CD4-positive, alpha-beta T cell treated with Interleukin-10 for 1 hour (primary cell): Measurements from ENCODE around the gene PRDM11.
"Not testable (repeated sequence)": the region's sequence is repeated elsewhere in the genome, so short reads cannot be mapped to it uniquely, and the experiment has no call there.

Experiments used
- DNase-seq: peaks from one replicate; pipeline ENCODE4 v3.0.0-alpha.2; 2020

PRDM11 gene

DNA sequence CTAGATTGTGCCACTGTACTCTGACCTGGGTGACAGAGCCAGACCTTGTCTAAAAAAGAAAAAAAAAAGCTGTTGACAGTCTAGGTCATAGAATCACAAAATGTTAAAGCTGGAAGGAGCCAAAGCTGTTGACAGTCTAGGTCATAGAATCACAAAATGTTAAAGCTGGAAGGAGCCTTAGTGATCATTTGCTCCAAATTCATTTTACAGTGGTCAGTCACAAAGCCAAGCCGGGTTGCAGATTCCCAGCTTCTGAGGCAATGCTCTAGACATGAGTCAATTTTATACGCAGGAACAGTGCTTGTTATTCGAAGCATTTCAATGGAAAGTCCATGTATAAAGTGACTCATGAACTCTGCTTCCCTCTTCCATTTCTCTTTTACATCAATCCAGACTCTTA, 92.3 kb downstream of the PRDM11 start:
- DNase-seq, result no peak

DNA sequence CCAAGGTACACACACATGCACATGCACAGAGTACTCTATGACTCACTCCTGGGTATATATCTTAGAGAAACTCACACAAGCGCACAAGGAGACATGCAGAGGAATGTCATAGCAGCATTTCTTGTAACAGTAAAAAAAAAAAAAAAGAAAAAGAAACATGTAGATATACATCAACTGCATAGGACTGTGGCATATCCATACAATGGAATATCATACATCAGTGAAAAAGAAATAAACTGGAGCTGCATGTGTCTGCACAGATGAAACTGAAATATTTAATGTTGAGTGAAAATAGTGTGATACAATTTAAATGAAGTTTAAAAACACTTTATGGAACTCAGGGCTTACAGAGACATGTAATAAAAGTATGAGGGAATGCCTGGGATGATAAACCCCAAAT, 93.3 kb downstream of the PRDM11 start:
- no peak for DNase-seq

DNA sequence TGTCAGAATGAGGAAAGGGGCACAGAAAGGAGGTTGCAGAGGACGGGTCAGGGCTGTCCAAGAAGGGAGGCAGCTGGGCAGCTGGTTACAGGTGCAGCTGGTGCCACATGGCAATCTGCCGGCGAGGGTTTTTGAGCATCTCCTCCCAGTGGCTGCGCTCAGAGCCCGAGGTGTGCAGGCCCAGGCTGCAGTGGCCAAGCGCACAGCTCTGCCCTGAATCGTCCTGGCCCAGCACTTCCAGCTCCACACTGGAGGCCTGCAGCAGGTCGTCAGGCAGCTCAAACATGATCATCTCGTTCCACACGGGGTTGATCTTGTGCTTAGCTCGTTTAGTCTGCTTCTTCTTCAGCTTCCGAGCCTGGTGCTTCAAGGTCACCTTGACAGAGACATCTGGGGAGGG, 97.5 kb downstream of the PRDM11 start:
- DNase-seq, result no peak

DNA sequence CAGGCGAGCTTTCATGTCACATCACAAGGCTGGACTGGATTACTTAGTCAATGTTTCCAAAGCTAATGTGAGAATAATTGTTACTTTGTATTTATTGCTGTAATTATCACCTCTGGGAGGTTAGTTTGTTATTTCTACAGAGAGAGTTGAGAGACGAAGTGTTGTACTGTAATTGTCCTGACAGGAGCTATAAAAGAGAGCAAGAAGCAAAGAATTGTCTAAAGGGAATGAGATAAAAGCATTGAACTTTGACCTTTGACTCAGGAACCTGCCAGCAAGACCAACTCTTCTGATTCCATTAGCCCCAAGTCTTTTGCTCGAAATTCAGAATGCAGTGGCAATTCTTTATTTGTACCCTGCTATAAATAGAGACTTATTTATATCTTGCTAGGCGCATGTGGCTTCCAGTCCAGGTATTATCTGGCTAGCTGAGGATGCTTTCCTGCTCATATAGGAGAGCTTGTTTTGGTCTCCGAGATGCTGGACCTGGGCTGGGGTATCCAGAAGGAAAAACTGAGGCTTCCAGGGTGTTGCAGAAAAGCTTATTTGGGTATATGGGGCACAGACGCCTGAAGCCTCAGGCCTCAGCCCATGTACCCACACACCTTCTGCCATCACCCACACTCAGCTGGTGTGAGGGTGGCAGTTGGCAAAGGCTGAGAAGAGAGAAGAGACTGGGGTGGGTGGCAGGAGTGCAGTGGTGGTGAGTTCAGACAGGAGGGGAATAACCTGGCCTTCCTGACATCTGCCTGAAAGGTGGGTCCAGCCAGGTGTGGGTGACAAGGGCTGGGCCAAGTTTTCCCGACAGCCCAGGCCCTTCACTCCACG, 99.0 kb downstream of the PRDM11 start:
- DNase-seq, result no peak

DNA sequence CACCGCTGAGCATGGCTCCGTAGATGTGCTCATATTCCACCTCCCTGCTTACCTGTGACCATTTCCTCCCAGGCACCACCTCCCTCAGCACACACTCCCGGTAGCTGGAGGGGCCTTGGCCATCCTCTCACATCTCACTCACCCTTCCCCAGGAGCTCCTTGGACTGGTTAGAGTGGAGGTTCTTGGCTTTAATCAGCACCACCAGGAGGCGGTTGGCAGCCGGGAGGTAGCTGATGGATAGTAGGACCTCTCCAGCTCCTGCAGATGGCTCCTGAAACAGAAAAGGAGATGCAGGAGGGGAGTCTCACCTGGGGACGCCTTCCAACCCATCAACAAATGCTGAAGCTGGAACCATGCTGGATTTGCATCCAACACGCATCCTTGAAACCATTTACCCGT, 99.8 kb downstream of the PRDM11 start:
- no peak for DNase-seq

DNA sequence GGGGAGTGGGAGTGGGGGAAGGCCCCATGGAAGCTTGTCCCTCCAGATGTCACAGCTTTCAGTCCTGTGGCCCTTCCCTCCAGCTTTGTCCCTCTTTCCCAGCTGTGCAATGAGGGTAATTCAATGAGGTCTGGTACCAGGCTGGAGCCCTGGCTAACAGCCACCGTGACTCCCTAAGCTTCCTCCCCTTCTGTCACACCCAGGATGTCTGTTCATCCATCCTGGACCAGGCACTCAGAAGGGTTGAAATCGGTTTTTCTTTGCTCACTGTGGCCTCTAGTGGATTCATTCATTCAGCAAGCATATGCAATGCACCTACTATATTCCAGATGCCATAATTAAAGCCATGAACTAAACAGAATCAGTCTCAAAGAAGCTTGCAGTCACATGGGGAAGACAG, 101.0 kb downstream of the PRDM11 start:
- DNase-seq, result no peak

DNA sequence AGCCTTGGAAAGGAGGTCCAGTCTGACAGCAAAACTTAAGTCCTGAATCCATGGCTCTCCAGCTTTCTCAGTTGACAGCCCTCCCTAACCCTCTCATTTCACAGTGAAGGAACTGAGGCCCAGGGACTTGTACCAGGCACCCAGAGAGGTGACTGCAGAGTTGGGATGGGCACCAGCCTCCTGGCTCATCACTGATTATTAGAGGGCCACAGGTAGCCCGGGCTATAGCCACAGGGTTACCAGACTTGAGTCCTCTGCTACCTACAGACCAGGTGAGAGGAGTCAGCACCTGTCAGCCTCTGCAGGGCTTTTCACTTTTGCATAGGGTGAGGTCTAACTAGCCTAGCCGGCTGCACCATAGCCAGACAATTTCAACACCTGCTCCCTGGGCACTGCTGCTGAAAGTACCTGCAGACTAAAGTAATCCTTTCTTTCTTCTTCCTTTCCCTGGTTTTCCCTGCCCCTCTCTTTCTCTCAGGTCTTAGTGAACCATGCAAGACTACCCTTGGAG, 102.1 kb downstream of the PRDM11 start:
- no peak for DNase-seq

DNA sequence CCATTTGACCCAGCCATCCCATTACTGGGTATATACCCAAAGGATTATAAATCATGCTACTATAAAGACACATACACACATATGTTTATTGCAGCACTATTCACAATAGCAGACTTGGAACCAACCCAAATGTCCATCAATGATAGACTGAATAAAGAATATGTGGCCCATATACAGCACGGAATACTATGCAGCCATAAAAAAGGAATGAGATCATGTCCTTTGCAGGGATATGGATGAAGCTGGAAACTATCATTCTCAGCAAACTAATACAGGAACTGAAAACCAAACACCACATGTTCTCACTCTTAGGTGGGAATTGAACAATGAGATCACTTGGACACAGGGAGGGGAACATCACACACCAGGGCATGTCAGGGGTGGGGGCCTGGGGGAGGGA, 102.9 kb downstream of the PRDM11 start:
- DNase-seq, result not testable (repeated sequence)

DNA sequence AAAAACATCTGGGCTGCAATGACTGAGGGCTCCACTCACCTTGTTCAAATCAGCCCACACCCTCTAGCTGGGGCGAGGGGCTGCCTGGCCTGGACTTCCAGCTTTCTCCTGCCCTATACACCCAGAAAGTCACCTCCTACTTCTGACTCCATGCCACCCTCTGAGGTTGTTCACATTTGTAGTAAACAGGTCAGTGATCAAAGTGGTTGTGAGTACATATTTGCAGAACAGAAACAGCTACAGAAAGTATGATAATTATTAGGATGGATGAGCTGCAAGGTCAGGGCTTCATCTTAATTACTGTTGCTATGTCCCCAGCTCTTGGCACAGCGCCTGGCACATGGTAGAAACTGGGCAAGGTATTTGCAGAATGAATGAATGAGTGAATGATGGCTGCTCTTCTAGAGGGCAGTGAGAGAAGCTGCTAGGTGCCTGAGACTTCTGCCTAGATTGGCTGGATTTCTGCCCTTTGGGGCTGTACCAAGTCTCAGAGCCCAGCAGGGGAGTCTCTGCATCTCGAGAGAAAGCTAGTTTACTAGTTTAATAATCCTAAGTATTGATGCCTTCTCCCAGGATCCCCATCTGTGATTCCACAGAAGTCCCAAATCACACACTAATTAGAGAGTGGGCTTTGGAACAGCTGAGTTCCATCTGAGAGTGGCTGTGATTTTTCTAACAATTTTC, 103.7 kb downstream of the PRDM11 start:
- DNase-seq, result no peak

DNA sequence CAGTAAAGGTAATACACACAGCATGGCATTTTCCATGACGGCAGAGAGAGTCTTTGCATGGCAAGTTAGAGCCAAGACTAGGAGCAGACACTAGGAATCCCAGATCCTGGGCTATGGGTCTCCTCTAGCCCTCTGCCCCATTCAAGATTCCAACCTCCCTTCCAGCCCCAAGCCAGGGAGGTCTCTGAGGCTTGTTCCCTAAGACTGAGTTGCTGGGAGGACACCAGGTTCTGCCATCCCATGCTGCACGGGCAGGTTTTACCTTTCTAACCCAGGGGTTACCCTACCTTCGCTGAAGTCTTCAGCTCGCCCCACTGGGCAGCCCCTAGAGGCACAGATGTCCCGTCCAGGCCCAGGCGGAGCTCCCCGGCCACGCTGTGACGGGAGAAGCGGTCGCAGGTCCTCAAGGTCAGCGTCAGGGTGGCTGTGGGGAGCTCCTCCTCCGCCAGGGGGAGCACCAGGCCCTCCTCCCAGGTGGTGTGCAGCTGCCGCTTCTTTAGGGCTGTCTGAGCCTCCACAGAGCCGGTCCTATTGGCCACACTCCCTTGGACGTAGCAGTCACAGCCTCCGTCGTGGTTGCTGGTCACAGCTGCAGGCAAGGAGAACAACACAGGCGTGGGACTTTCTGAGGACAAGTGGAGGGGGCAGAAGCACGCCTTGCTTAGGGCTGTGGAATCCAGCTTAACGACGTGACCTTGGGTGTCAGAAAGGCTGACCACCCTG, 105.9 kb downstream of the PRDM11 start:
- no peak for DNase-seq

DNA sequence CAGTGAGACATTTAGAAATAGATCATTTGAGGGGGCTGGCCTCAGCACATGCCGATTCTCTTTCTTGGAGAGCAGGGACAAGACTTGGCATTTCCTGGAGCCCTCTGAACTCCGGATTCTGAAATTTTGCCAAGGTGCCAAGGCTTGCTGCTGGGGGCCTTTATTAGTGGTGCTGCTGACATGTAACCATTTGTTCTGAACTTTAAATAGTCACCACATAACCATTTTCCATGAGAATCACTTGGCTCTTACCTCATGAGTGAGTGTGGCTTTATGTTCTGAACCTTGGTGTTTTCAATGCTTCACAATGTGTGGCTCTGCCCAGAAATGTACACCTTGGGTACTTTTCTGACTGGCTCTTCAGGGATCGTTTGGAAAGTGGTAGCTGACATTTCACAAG, 106.4 kb downstream of the PRDM11 start:
- DNase-seq, result no peak

DNA sequence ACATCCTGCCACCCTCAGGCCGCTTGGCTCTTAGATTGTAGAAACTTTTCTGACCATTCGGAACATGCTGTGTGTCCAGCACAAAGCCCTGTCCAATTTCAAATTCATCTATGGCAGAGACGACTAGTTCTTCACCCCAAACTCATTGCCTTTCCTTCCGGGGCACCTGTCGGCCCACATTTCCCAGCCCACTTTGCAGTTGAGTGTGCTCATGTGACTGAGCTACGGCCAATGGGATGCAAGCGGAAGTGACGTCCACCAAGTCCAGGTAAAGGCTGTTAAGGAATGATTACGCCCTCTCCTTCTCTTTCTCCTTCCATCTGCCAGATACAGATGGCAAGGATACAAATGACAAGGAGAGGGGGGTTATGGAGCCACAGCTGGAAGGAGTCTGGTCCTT, 107.2 kb downstream of the PRDM11 start:
- DNase-seq, result no peak

DNA sequence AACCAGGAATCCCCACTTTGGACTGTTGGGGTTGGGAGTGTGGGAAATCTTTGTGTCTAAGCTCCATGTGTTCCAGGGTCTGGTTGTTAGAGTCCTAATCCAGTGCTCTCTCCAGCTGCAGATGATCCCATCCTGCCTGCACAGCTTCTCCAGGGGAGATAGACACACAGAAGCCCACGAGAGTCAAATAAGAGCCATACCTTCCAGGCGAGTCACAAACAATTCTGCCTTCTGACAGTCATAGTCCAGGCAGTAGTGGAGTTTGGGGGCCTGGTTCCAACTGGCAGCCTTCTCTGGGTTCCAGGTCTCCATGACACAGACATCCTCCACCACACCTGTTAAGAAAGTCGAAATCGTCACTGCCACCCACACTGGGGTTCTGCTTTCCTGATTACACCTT, 107.6 kb downstream of the PRDM11 start:
- DNase-seq, result no peak

DNA sequence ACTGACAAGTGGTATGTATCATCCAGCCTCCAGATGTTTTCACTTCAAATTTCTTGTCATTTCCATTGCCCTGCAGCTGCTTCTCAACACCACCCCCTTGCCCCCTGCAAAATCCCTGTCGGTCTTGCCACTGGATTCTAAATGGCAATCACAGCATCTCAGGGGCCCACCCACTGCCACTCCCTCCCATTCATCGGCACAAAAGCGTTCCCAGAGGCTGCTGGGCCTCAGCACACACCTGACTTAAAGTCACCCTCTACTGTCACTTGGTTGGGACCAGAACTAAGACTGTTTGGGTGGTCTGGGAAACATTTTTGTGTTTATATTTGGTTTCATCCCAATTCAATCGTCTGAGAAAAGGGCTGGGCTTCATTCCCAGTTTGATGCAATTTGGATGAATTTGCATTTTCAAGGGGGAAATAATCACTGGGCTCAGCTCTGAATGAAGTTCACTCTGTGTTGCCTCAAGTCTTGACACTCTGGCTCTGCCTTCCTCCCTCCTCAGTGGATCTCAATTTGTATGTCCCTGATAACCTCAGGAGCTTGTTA, 112.6 kb downstream of the PRDM11 start:
- DNase-seq, result no peak

DNA sequence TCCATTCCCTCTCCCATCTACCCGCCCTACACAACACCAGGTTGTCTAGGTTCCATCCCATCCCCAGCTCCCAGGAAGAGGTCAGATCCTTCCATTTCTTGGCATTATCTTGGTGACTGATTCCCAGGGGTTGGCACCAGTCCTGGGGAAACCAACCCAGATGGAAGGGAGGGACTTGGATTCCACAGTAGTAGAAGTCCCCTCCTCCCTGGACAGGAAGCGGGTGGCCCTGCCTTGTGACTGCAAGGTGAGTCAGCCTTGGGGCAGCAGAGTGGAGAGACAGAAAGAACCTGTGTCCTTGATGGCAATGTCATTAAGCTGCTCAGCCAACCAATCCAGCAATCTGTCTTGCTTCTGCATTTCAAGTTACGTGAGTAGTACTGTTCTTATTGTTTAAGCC, 113.2 kb downstream of the PRDM11 start:
- no peak for DNase-seq

DNA sequence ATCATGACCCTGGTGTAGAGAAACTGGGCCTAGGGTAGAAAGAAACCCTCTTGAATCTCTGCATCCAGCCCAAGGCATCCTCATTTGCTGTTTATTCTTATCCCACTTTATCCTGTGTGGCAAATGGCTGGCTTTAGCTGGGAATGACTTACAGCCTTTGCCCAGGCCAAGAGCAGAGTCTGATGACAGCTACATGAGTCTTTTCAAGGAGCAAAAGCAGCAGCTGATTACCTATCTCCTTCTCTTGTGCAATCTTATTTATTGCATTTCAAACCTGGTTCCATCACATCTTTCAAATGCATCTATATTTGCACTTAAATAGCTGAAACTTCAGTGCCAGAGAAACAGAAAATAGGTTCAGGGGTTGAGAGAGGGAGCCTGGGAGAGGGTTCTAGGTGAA, 113.6 kb downstream of the PRDM11 start:
- DNase-seq, result no peak

DNA sequence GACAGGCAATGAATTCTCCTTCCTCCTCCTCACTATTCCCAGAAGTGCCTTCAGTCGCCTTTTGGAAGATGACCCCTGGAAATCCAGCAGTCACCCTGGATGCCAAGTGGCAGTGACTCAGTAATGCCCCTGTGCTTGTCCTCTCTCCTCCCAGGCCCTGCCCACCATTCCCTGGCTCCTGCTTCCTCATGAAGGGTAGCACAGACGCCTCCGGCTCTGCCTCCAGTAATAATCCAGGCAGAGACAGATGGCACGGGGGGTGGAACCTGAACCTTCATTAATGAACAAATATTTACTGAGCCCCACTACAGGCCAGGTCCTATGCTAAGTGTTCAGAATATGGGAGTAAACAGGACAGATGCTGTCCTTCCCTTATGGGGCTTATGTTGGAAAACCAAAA, 116.5 kb downstream of the PRDM11 start:
- DNase-seq, result no peak

DNA sequence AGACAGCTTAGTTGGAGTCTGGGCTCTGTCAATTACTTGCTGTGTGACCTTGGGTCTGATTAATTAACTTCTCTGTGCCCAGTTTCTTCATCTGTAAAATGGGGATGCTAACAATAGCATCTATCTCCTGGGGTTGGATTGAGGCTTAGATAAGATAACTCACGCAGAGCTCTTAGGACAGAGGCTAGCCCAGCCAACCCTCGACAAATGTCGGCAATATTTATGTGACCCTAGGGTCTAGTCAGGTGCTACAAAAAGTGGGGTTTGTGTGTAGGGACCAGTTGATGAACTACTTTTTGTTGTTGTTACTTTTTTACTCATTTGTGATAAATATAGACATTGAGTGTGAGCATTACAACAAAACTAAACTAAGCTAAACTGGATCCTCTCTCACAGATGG, 117.3 kb downstream of the PRDM11 start:
- no peak for DNase-seq

DNA sequence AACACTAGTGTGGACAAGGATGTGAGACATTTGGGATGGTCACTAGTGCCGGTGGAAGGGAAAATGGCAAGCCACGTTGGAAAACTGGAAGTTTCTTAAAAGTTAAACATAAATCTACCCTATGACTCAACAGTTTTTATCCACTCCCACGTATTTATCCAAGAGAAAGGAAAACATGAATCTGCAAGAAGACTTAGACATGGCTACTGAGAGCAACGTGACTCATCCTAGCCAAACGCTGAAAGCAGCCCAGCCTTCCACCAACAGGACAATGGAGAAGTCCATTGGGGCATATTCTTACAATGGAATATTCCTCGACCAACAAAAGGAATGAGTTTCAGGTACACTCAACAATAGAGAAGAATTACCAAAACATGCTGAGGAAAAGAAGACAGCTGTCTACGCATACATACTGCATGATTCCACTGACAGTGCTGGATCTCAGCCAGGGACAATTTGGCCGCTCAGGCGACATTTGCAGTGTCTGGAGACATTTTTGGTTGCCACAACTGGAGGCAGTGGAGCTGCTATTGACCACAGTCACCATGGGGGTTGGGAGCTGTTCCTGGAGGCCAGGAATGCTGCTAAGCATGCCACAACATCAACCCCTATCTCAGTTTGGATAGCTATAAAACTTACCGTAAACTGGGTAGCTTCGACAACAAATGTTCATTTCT, 118.5 kb downstream of the PRDM11 start:
- DNase-seq, result no peak

DNA sequence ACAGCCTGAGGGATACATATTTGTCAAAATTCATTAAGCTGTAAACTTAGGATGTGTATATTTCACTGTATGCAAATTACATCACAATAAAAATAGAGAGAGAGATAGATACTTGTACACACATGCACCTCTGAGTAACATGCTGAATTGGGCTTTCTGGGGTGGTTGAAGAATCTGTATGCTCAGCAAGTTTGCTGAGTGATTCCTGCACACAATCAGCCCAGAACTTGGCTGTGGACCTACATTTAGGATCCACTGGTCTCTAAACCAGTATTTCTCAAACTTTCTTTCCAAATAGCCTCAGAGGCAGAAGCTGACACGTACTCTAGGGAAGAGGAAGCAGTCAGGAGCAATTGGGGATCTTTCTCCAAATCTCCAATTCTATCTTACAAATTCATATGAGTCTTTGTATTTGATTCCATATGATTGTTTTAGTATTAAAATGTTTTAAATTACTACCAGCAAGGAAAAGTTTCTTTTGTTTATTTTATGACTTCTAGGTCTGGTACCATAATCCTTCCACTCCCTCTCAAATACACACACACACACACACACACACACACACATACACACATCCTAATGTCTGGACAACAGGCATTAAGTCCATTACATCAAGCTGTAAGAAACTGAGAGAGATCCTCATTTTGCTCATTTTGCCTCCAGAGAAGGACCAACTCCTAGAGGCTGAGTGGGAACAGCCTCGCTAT, 119.7 kb downstream of the PRDM11 start:
- DNase-seq, result no peak

DNA sequence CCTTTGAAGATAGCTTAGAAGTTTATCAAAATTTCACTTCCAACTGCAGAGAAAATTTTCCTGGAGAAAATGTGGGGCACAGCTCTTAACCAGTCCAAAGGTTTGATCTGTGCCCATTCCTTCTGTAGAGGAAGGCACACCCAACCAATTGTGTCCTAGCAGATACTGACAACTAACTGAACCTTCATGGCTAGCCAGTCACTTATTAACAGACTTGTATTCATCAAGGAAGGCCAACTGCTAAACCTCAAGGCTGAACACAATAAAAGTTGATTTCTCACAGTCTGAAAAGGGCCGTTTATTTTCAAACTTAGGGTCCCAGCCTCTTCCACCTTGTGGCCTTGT, 120.2 kb downstream of the PRDM11 start:
- no peak for DNase-seq

DNA sequence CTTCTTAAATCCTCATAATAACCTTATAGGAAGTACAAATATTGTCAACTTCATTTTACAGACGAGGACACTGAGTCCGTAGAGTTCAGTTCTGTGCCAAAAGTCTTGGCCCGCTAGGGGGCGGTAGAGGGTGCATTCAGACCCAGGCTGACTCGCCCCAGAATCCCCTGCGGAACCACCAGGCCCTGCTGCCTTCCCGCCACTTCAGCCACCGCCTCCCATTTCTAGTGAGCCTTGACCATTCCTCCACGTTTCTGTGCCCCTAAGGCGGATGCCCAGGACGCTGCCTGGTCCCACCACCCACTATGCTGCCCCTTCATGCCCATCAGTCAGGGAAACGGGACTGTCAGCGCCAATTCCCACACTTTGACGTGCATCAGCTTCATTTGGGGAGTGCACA, 120.6 kb downstream of the PRDM11 start:
- DNase-seq, result no peak
